RWPE2 (cell line): ENCODE measurements around the gene SMYD5.

Experiments
- ATAC-seq: fragments of 200-7000 bp; cut with Tn5 transposase; 3 replicates; pipeline ENCODE4 v1.9.1; 2021; ENCODE audit warnings: low read depth
- DNase-seq: peaks from one replicate; pipeline ENCODE4 v3.0.0-alpha.2; 2020; ENCODE audit warnings: low spot score
- H3K27ac ChIP-seq: fragments of 450-650 bp; 2 replicates; pipeline ENCODE4 v1.5.1; 2017; ENCODE audit warnings: mild to moderate bottlenecking; ENCODE audit not compliant: poor library complexity, severe bottlenecking
- H3K27me3 ChIP-seq: fragments of 250-450 bp; sonication (Bioruptor Pico); 2 replicates; pipeline ENCODE4 v1.5.1; 2021; ENCODE audit warnings: mild to moderate bottlenecking, moderate library complexity; ENCODE audit not compliant: insufficient read depth, poor library complexity, severe bottlenecking
- H3K36me3 ChIP-seq: fragments of 250-450 bp; sonication (Bioruptor Pico); 2 replicates; pipeline ENCODE4 v1.5.1; 2020; ENCODE audit warnings: low read depth, mild to moderate bottlenecking, moderate library complexity
- H3K4me1 ChIP-seq: fragments of 250-450 bp; sonication (Bioruptor Pico); 2 replicates; pipeline ENCODE4 v1.5.1; 2021; ENCODE audit warnings: mild to moderate bottlenecking, moderate library complexity; ENCODE audit not compliant: insufficient read depth, poor library complexity, severe bottlenecking
- H3K4me3 ChIP-seq: fragments of 250-450 bp; sonication (Bioruptor Pico); 2 replicates; pipeline ENCODE4 v1.5.1; 2021; ENCODE audit warnings: mild to moderate bottlenecking, moderate library complexity; ENCODE audit not compliant: severe bottlenecking
- H3K9me3 ChIP-seq: fragments of 250-450 bp; sonication (Bioruptor Pico); 2 replicates; pipeline ENCODE4 v1.5.1; 2021; ENCODE audit warnings: mild to moderate bottlenecking, moderate library complexity; ENCODE audit not compliant: severe bottlenecking
- CTCF ChIP-seq: fragments of 450-650 bp; IDR thresholded peaks from one replicate; pipeline ENCODE4 v1.5.1; 2017; ENCODE audit warnings: mild to moderate bottlenecking, moderate library complexity; ENCODE audit not compliant: poor library complexity, severe bottlenecking

SMYD5 gene

GRCh38 chr2:73252238-73253027 lies 38.4 kb downstream of the SMYD5 start:
- Histone ChIP-seq H3K36me3 (peaks cover 66% of the 10 kb centered on the region), H3K4me3 (no peak overlapping the region), H3K27me3 (no peaks in the 10 kb centered on the region), H3K4me1 (peaks cover 10% of the 10 kb centered on the region), H3K9me3 (no peaks in the 10 kb centered on the region), H3K27ac (no peak overlapping the region)
- TF ChIP-seq CTCF, result no peak
- DNase-seq, result no peak
- no peak for ATAC-seq

GRCh38 chr2:73253400-73253799 lies 39.4 kb downstream of the SMYD5 start:
- Histone ChIP-seq H3K27ac (no peak overlapping the region), H3K36me3 (peaks cover 56% of the 10 kb centered on the region), H3K4me3 (no peak overlapping the region), H3K4me1 (peaks cover 10% of the 10 kb centered on the region), H3K9me3 (no peaks in the 10 kb centered on the region), H3K27me3 (no peaks in the 10 kb centered on the region)
- no peak for ATAC-seq
- no peak for DNase-seq
- no peak for TF ChIP-seq CTCF

GRCh38 chr2:73253901-73254300 lies 39.9 kb downstream of the SMYD5 start:
- DNase-seq (no peak), ATAC-seq (no peak)
- H3K9me3 ChIP-seq, result no peaks in the 10 kb centered on the region
- H3K27ac ChIP-seq, result peak overlapping the region; percentile 33
- H3K4me1 ChIP-seq, result peaks cover 10% of the 10 kb centered on the region
- peaks cover 51% of the 10 kb centered on the region for H3K36me3 ChIP-seq
- no peak for TF ChIP-seq CTCF
- H3K4me3 ChIP-seq, result no peak overlapping the region
- H3K27me3 ChIP-seq, result no peaks in the 10 kb centered on the region

GRCh38 chr2:73254343-73255006 lies 40.4 kb downstream of the SMYD5 start:
- Histone ChIP-seq H3K27me3 (no peaks in the 10 kb centered on the region), H3K27ac (peak overlapping the region; percentile 33), H3K9me3 (no peaks in the 10 kb centered on the region), H3K36me3 (peaks cover 46% of the 10 kb centered on the region), H3K4me1 (peaks cover 10% of the 10 kb centered on the region), H3K4me3 (no peak overlapping the region)
- no peak for TF ChIP-seq CTCF
- DNase-seq (no peak), ATAC-seq (no peak)
